ENCODE data around the gene CAMSAP1.

GRCh38 chr9:135903358-135903656 is 4.0 kb downstream of the CAMSAP1 start:
- TF ChIP-seq YY1 (IDR thresholded peaks at IDR 0.05; ENCODE audit: low read depth) (no peak), NFIC (IDR thresholded peaks at IDR 0.05) (no peak), CREB1 (IDR thresholded peaks at IDR 0.05; ENCODE audit: low read depth) (no peak), TEAD4 (IDR thresholded peaks at IDR 0.05) (no peak), CEBPB (IDR thresholded peaks at IDR 0.05) (no peak), EGR1 (IDR thresholded peaks at IDR 0.05) (no peak), EP300 (IDR thresholded peaks at IDR 0.05; ENCODE audit: borderline replicate concordance) (no peak), ZBTB7A (IDR thresholded peaks at IDR 0.05; ENCODE audit: low read depth) (no peak)
- TF ChIP-seq, protein P1, sequence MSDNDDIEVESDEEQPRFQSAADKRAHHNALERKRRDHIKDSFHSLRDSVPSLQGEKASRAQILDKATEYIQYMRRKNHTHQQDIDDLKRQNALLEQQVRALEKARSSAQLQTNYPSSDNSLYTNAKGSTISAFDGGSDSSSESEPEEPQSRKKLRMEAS (IDR thresholded peaks at IDR 0.05) = no peak
- TF ChIP-seq, protein P2, sequence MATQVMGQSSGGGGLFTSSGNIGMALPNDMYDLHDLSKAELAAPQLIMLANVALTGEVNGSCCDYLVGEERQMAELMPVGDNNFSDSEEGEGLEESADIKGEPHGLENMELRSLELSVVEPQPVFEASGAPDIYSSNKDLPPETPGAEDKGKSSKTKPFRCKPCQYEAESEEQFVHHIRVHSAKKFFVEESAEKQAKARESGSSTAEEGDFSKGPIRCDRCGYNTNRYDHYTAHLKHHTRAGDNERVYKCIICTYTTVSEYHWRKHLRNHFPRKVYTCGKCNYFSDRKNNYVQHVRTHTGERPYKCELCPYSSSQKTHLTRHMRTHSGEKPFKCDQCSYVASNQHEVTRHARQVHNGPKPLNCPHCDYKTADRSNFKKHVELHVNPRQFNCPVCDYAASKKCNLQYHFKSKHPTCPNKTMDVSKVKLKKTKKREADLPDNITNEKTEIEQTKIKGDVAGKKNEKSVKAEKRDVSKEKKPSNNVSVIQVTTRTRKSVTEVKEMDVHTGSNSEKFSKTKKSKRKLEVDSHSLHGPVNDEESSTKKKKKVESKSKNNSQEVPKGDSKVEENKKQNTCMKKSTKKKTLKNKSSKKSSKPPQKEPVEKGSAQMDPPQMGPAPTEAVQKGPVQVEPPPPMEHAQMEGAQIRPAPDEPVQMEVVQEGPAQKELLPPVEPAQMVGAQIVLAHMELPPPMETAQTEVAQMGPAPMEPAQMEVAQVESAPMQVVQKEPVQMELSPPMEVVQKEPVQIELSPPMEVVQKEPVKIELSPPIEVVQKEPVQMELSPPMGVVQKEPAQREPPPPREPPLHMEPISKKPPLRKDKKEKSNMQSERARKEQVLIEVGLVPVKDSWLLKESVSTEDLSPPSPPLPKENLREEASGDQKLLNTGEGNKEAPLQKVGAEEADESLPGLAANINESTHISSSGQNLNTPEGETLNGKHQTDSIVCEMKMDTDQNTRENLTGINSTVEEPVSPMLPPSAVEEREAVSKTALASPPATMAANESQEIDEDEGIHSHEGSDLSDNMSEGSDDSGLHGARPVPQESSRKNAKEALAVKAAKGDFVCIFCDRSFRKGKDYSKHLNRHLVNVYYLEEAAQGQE (IDR thresholded peaks at IDR 0.05; ENCODE audit: low read depth) = no peak
